Muscle of leg (tissue), 11 donors: ENCODE results near the gene FAM3D. TPM values are rescaled to one million over a fixed set of nuclear protein-coding genes. Genes with fewer than 3 reads are reported as not detected.

Experiments
- DNase-seq: peaks from one replicate; pipeline ENCODE4 v3.0.0; 2013
- H3K27ac ChIP-seq: one replicate; pipeline ENCODE4 v1.5.1; 2013; ENCODE audit warnings: mild to moderate bottlenecking, low read length, control low read depth
- H3K27me3 ChIP-seq: one replicate; pipeline ENCODE4 v1.6.1; 2013; ENCODE audit warnings: low read length; ENCODE audit not compliant: control insufficient read depth, insufficient read depth
- H3K36me3 ChIP-seq: one replicate; pipeline ENCODE4 v1.6.1; 2013; ENCODE audit warnings: low read length; ENCODE audit not compliant: control insufficient read depth, insufficient read depth
- H3K4me1 ChIP-seq: one replicate; pipeline ENCODE4 v1.6.1; 2013; ENCODE audit warnings: low read length; ENCODE audit not compliant: control insufficient read depth, insufficient read depth
- H3K4me3 ChIP-seq: one replicate; pipeline ENCODE4 v1.5.1; 2013; ENCODE audit warnings: low read length, control low read depth
- H3K9me3 ChIP-seq: replicated peaks from 2 replicates; pipeline ENCODE4 v1.6.1; 2013; ENCODE audit warnings: low read depth, low read length; ENCODE audit not compliant: control insufficient read depth
- WGBS: methylation state at CpG from one replicate; pipeline ENCODE4 v1.1.5; 2013; ENCODE audit warnings: missing lambda C conversion rate; ENCODE audit not compliant: insufficient coverage; 5-methylcytosine and 5-hydroxymethylcytosine counted together
- polyA plus RNA-seq, 8 donors: library from polyadenylated mRNA; unstranded; fragments of 120-200 nt; gene quantifications; one replicate each; pipeline versions ENCODE4 v1.2.1 to v1.2.3, GENCODE V29; 2013; ENCODE audit warnings: inconsistent platforms in 1 of 8, low replicate concordance in 1 of 8; ENCODE audit not compliant: insufficient read length in 8 of 8, insufficient read depth in 1 of 8
- total RNA-seq: library from RNA; stranded (reverse); fragments of 120-200 nt; gene quantifications from one replicate; pipeline ENCODE4 v1.2.4, GENCODE V29; 2013

FAM3D gene
- total and polyA plus RNA-seq, 9 donors, result 0.07 to 1.2 (median 0.39) TPM; not detected in 5

DNA sequence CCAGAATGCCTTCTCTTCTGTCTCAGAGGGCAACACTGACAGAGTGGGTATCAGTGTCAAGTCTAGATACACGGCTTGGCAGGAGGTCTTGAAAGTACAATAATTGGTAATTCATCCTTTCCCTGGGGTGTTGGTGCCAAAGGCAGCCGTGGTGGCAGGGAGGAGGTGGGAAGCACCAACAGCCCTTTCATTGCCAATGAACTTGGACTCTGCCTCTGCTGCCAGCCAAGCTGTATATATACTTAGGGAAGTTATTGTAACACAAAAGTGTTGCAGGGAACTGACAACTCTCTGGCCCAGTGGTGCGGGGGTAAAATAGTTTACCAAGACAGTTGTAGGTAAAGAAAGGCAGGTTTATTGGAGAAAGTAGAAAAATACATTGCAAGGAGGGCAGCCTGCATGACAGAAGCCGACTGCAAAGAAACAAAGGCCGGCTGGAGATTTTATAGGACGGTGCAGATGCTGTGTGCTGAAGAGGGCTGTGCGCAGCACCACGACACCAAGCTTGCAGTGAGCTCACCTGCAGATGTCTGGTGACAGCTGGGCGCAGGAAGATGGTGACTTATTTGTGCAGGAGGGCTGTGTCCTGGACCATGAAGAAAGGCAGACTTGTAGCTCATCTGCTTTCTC is 4.0 kb upstream of the FAM3D start:
- H3K36me3 ChIP-seq, result no peaks in the 10 kb centered on the region
- DNase-seq, result no peak
- peaks cover 4% of the 10 kb centered on the region for H3K4me1 ChIP-seq
- no peaks in the 10 kb centered on the region for H3K9me3 ChIP-seq
- H3K27me3 ChIP-seq, result no peaks in the 10 kb centered on the region
- no peak overlapping the region for H3K27ac ChIP-seq
- H3K4me3 ChIP-seq, result no peak overlapping the region
- 53% methylated on average over 6 of the region's 9 CpGs for whole genome bisulfite sequencing

DNA sequence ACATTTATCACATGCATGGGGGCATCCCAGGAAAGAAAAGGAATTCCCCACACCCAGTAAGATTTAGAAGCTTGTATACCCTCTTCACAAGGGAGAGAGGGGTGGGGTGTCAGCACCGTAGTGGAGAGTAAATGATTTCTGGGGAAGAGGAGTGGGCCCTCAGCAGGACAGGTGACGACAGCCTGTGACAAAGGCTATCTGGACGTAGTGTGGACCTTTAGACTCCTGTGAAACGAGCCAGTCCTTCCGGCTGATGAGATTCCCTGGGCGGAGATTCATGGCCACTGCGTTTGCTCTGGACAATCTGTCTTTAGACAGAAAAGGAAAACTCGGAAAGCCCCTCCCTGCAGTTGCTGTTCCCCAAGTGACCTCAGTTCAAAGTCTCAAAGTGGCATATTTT is 1.7 kb upstream of the FAM3D start:
- Histone ChIP-seq H3K27me3 (no peaks in the 10 kb centered on the region), H3K4me1 (peaks cover 4% of the 10 kb centered on the region), H3K27ac (no peak overlapping the region), H3K36me3 (no peaks in the 10 kb centered on the region), H3K4me3 (no peak overlapping the region), H3K9me3 (no peaks in the 10 kb centered on the region)
- 64% methylated on average over 6 of the region's 8 CpGs for WGBS
- no peak for DNase-seq

DNA sequence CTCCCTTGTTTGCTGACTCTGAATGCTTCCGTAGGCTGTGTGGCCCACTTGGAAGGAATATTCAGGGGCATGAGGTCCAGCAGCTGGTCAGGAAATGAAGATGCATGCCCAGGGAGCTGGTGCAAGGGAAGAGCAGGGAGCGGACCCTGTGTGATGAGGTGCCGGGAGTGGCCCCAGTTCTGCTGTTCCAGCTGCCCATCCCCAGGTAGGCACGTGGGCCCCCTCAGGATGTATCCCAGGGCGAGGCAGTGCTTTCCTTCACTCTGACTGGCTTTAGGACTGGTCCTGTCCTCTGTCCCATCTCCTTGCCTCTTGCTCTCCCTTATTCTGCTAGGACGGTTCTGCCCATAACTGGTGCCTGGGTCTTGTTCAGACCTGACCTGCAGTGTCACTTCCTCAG is 1.1 kb upstream of the FAM3D start:
- no peak overlapping the region for H3K27ac ChIP-seq
- no peak for DNase-seq
- H3K27me3 ChIP-seq, result no peaks in the 10 kb centered on the region
- 63% methylated on average over 5 of the region's 6 CpGs for WGBS
- no peak overlapping the region for H3K4me3 ChIP-seq
- peaks cover 4% of the 10 kb centered on the region for H3K4me1 ChIP-seq
- H3K9me3 ChIP-seq, result no peaks in the 10 kb centered on the region
- no peaks in the 10 kb centered on the region for H3K36me3 ChIP-seq

DNA sequence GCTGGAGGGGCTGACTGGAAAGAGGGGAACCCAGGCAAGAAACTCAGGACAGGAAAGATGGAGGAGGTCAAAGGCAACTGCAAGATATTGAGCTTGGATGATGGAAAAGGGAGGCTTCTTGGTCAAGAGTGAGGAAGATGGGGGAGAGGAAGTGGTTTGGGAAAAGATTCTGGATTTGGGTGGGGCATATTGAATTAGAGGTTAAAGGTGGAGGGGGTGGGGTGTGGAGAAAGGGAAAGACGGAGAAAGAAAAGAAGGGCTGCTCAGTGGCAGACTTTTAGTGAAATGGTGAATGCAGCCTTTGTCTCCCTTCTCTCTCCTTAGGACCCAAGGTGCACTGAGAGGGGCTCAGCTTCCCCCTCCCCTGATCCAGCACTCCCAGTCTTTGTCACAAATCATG is 655 bp upstream of the FAM3D start:
- Histone ChIP-seq H3K27ac (no peak overlapping the region), H3K4me1 (peaks cover 4% of the 10 kb centered on the region), H3K27me3 (no peaks in the 10 kb centered on the region), H3K9me3 (no peaks in the 10 kb centered on the region), H3K36me3 (no peaks in the 10 kb centered on the region), H3K4me3 (no peak overlapping the region)
- DNase-seq, result no peak
- no CpG with 5 or more reads among the region's 1 CpG for WGBS

DNA sequence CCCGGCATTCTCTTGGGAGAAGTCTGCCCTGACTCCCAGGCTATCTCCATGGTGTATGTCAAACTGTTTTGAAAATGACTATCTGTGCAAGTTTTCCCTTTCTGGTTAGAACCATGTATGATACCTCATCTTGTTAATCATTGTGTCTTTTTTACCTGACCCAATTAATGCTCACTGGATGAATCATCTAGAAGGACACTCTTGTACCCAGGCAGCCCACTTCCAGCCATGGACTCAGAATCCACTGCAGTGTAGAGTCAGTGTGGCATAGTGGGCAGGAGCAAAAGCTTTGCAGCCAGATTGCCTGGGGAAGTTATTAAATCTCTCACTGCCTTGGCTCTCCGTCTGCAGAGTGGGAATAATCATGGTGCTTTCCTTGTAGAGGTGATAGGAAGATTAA is 1.2 kb downstream of the FAM3D start:
- H3K27ac ChIP-seq, result no peak overlapping the region
- WGBS, result no CpG with 5 or more reads among the region's 2 CpGs
- H3K27me3 ChIP-seq, result no peaks in the 10 kb centered on the region
- H3K4me1 ChIP-seq, result no peaks in the 10 kb centered on the region
- H3K4me3 ChIP-seq, result no peak overlapping the region
- DNase-seq, result no peak
- no peaks in the 10 kb centered on the region for H3K9me3 ChIP-seq
- no peaks in the 10 kb centered on the region for H3K36me3 ChIP-seq

DNA sequence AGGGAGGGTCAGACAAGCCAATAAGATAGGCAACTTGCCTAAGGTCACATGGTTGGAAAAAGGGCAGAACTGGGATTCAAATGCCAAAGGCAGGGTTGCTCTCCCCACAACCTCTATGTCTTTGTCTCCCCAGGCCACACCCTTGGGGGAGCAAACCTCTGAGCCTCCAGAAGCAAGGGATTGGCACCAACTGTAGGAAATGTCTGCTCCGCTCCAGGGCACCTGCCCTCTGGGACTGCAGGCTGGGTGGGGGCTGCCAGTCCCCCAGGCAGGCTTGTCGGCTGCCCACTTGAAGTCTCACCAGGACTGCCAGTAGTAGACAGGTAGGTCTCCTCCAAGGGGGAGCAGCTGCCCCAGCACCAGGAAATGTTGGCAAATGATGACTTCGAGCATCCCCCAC is 2.0 kb downstream of the FAM3D start:
- no peaks in the 10 kb centered on the region for H3K9me3 ChIP-seq
- H3K4me3 ChIP-seq, result no peak overlapping the region
- H3K36me3 ChIP-seq, result no peaks in the 10 kb centered on the region
- H3K4me1 ChIP-seq, result no peaks in the 10 kb centered on the region
- whole genome bisulfite sequencing, result no CpG with 5 or more reads among the region's 3 CpGs
- no peak for DNase-seq
- H3K27ac ChIP-seq, result no peak overlapping the region
- no peaks in the 10 kb centered on the region for H3K27me3 ChIP-seq

DNA sequence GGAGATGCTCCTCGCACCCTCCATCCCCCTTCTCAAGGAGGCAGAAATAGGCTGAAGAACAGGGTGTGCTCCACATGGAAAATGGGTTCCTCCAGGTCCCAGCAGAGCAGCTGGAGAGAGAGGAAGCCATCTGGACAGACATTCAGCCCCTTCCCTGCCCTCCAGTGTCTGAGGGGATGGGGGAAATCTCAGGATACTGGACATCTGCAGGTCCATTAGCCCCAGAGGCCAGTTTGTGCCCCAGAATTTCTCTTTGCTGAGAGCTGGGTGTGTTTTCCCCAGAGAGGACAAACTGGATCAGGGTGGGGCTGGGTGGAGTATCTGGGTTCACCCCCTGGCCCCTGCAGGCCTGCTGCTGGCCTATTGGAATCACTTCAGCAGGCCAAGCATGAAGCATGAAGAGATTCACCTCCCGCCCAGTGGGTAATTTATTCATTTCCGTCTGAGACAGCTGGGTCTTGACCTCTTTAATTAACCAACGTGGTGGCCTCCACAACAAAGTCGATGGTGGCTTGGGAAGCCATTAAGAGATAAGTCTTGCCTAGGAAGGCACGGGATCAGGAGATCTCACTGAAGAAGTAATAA is 4.6 kb downstream of the FAM3D start:
- DNase-seq, result no peak
- Histone ChIP-seq H3K27me3 (no peaks in the 10 kb centered on the region), H3K4me3 (no peak overlapping the region), H3K9me3 (no peaks in the 10 kb centered on the region), H3K36me3 (no peaks in the 10 kb centered on the region), H3K4me1 (no peaks in the 10 kb centered on the region), H3K27ac (no peak overlapping the region)
- no CpG with 5 or more reads among the region's 6 CpGs for WGBS

DNA sequence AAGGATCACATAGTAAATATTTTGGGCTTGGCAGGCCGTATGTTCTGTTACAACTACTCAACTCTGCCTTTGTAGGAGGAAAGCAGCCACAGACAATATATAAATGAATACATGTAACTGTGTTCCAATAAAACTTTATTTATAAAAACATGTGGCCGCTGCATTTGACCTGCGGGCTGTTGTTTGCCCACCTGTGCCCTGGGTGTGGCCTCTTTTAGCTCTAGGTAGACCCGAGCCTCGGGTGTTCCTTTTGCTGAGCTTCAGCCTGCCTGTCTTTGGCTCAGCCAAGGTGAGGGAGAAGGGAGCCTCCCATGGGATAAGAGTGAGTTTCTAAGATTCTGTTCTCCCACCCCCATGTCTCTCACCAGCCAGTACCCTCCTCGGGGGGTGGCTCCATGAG is 5.6 kb downstream of the FAM3D start:
- 30% methylated on average over 2 of the region's 6 CpGs for WGBS

DNA sequence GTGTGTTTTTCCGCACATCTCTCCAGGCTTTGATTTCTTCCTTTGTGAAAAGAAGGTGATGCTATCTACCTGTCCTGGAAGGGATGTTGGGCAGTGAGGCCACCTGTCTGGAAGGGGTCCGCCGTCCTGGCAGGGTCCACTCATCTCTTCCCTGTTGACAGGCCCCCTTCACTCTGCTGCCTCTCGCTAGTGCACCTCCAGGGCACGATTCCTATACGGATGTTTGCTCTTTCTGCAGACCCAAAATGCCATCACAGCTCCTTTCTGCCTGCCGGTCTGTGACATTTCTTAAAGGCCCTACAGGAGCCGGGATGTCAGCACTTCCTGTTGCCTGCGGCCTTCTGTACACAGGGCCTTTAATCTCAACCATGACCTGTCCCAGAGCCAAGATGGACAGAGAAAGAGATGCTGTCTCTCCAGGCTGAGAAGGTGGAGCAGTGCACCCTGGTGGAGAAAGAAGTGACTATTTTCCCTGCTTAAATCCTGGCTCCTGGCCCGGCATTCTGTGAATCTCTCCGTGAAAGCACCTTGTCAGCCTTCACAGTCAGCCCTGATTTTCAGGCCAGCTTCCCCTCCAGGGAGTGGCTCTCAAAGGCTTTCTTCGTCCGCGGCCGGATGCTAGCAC is 7.4 kb downstream of the FAM3D start:
- Histone ChIP-seq H3K9me3 (no peaks in the 10 kb centered on the region), H3K4me1 (no peaks in the 10 kb centered on the region), H3K36me3 (no peaks in the 10 kb centered on the region), H3K27ac (no peak overlapping the region), H3K27me3 (no peaks in the 10 kb centered on the region), H3K4me3 (no peak overlapping the region)
- DNase-seq, result peak; percentile 62
- WGBS, result 66% methylated on average over 8 of the region's 15 CpGs

More for the DNA sequence above, 5.6 kb downstream of the FAM3D start:
- H3K36me3 ChIP-seq, result no peaks in the 10 kb centered on the region
- H3K9me3 ChIP-seq, result no peaks in the 10 kb centered on the region
- no peaks in the 10 kb centered on the region for H3K27me3 ChIP-seq
- DNase-seq, result no peak
- H3K27ac ChIP-seq, result no peak overlapping the region
- H3K4me1 ChIP-seq, result no peaks in the 10 kb centered on the region
- no peak overlapping the region for H3K4me3 ChIP-seq

DNA sequence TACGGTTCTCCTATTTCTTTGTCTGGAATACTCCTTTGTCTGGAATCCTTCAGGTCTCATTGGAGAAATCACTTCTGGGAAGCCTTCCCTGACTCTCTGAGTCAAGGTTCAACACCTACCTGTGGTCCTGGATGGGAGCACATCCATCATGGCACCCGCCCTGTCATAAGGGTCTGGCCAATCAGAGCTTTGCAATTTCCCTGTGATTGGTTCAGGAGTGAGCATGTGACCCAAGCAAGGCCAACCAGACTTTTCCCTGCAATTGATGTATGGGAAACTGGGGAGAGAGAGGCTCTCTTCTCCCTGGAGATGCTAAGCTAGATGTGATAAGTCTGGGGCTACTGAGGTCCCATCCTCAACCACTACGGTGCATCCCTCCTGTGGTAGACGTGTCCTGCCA is 8.1 kb downstream of the FAM3D start:
- no peak for DNase-seq
- Histone ChIP-seq H3K27ac (no peak overlapping the region), H3K36me3 (no peaks in the 10 kb centered on the region), H3K4me1 (no peaks in the 10 kb centered on the region), H3K27me3 (no peaks in the 10 kb centered on the region), H3K4me3 (no peak overlapping the region), H3K9me3 (no peaks in the 10 kb centered on the region)
- 98% methylated on average over 4 of the region's 4 CpGs for WGBS
